ENCODE results near the gene IFT88. TPM values are rescaled to one million over a fixed set of nuclear protein-coding genes. Genes with fewer than 3 reads are reported as not detected.

IFT88 gene
- total RNA-seq, 1 donor from 2014 or later: 28.8 TPM

DNA sequence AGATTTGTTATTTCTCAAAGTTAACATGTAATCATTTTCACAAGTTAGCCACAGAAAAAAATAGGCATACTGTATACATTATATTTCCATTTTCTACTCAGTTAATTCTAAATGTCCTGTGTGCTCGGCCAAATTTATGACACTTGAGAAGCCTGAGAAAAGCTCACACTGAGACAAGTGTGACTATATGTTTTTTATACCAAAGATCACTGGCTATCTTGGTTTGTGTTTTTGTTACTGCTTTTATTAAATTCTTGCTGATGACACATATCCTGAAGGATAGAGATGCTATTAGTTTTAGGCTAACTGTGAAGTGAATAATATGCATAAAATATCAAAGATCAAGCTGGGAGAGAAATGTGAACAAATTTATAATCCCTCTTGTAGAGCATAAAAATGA lies 87.2 kb downstream of the IFT88 start:
- H3K4me3 Mint-ChIP-seq: no peak overlapping the region
- DNase-seq (ENCODE audit: low spot score in 2 of 2, unreplicated experiment in 2 of 2): no peak
- no peaks in the 10 kb centered on the region for H3K4me1 Mint-ChIP-seq
- H3K27ac Mint-ChIP-seq: no peak overlapping the region
- H3K27me3 Mint-ChIP-seq (ENCODE audit: low read depth): no peaks in the 10 kb centered on the region
- H3K36me3 Mint-ChIP-seq: peaks cover 25% of the 10 kb centered on the region
- H3K9me3 Mint-ChIP-seq: peaks cover 12% of the 10 kb centered on the region
- TF ChIP-seq, protein P1, sequence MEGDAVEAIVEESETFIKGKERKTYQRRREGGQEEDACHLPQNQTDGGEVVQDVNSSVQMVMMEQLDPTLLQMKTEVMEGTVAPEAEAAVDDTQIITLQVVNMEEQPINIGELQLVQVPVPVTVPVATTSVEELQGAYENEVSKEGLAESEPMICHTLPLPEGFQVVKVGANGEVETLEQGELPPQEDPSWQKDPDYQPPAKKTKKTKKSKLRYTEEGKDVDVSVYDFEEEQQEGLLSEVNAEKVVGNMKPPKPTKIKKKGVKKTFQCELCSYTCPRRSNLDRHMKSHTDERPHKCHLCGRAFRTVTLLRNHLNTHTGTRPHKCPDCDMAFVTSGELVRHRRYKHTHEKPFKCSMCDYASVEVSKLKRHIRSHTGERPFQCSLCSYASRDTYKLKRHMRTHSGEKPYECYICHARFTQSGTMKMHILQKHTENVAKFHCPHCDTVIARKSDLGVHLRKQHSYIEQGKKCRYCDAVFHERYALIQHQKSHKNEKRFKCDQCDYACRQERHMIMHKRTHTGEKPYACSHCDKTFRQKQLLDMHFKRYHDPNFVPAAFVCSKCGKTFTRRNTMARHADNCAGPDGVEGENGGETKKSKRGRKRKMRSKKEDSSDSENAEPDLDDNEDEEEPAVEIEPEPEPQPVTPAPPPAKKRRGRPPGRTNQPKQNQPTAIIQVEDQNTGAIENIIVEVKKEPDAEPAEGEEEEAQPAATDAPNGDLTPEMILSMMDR (IDR thresholded peaks at IDR 0.05; ENCODE audit: unreplicated experiment): no peak

DNA sequence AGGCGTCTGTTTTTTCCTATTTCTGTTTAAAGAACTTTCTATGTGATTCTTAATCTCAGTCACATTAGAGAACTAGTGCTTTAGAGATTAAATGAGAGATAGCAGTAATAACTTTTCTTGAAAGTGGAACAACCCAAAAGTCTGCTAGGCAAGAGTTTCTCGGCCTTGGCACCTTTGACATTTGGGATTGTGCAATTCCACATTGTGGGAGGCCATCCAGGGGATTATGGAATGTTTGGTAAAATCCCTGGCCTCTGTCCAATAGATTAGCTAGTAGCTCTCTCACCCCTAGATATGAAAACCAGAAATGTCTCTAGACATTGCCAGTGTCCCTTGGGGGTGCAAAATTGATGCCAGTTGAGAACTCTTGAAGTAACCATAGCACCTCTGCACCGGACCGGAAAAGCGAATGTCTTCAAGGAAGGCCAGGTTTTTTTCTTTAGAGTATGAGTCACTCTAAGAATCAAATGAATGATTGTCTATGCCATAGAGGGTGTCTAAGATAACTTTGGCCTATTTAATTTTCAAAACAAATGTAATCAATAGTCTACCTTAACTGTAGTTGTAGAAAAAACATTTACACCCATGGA lies 91.6 kb downstream of the IFT88 start:
- no peak overlapping the region for H3K27ac Mint-ChIP-seq
- no peaks in the 10 kb centered on the region for H3K27me3 Mint-ChIP-seq (ENCODE audit: low read depth)
- no peak for DNase-seq (ENCODE audit: low spot score in 2 of 2, unreplicated experiment in 2 of 2)
- H3K36me3 Mint-ChIP-seq: peaks cover 21% of the 10 kb centered on the region
- no peaks in the 10 kb centered on the region for H3K4me1 Mint-ChIP-seq
- TF ChIP-seq, protein P1 (IDR thresholded peaks at IDR 0.05; ENCODE audit: unreplicated experiment): no peak
- H3K4me3 Mint-ChIP-seq: no peak overlapping the region
- no peaks in the 10 kb centered on the region for H3K9me3 Mint-ChIP-seq

DNA sequence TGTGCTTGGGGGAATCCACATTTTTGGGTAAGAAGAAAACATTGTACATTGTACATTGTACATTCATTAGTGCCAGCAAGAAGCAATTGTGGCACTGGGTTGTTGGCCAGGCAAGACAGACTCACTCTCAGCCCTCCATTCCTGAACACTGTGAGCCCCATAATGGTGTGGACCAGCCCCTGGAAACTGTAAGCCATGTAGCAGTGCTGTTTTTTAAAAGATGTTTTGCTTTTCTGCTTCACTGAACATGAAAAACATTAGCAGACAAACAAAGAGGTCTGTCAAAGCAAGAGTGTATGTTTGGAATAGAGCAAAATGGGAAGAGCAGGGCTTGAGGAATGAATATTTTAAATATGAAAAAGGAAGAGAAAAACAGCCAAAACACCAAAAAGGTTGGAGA lies 97.4 kb downstream of the IFT88 start:
- DNase-seq (ENCODE audit: low spot score in 2 of 2, unreplicated experiment in 2 of 2): no peak
- Mint-ChIP-seq H3K4me3 (no peak overlapping the region), H3K27me3 (ENCODE audit: low read depth) (no peaks in the 10 kb centered on the region), H3K9me3 (no peaks in the 10 kb centered on the region), H3K27ac (no peak overlapping the region), H3K4me1 (no peaks in the 10 kb centered on the region), H3K36me3 (peaks cover 20% of the 10 kb centered on the region)
- TF ChIP-seq, protein P1 (IDR thresholded peaks at IDR 0.05; ENCODE audit: unreplicated experiment): no peak

DNA sequence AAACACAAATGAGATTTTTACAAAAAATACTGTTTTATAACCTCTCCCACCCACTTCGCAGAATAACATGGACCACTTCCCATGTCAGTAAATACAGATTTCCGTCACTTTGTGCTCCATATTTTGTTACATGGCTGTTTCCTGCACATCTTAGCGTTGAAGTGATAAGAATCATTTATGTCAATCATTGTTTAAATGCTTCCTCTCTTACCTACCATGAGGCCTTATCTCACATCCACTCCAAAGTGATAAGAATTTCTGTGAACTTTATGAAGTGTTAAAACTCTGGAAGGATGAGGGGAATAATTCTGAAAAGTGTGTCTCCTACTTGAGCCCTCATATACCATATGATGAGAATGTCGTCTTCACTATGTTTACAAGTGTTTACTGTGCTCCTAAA lies 100.0 kb downstream of the IFT88 start:
- Mint-ChIP-seq H3K27ac (no peak overlapping the region), H3K9me3 (no peaks in the 10 kb centered on the region), H3K27me3 (ENCODE audit: low read depth) (no peaks in the 10 kb centered on the region), H3K4me1 (no peaks in the 10 kb centered on the region), H3K36me3 (peaks cover 22% of the 10 kb centered on the region), H3K4me3 (no peak overlapping the region)
- TF ChIP-seq, protein P1 (IDR thresholded peaks at IDR 0.05; ENCODE audit: unreplicated experiment): no peak
- DNase-seq (ENCODE audit: low spot score in 2 of 2, unreplicated experiment in 2 of 2): no peak

DNA sequence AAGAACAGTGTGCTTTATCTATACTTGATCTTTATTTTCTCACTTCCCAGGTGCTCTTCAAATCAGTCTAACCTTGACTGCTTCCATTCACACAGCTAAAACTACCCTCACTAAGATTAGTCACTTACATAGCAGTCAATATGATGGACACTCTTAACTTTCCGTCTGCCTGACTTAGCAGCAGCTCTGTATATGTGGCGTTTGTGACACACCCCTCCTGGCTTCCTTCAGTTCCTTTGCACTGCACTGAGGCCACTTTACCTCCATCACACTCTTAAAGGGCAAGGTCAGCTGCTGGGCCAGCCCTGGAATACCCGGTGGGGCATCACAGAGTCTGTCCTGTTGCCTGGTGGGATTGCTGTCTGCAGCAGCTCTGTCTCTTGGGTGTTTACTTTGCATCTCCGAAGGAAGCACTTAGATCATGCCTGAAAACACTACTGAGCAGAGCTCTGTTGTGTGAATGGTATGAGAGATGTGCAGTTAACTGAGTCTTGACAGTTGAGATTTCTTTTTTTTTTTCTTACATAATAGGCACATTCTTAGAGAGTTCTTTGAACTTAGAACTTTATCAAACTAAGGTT lies 101.0 kb downstream of the IFT88 start:
- H3K9me3 Mint-ChIP-seq: no peaks in the 10 kb centered on the region
- no peaks in the 10 kb centered on the region for H3K4me1 Mint-ChIP-seq
- no peaks in the 10 kb centered on the region for H3K27me3 Mint-ChIP-seq (ENCODE audit: low read depth)

More for the DNA sequence above, 101.0 kb downstream of the IFT88 start:
- peaks cover 24% of the 10 kb centered on the region for H3K36me3 Mint-ChIP-seq
- TF ChIP-seq, protein P1 (IDR thresholded peaks at IDR 0.05; ENCODE audit: unreplicated experiment): no peak
- no peak overlapping the region for H3K27ac Mint-ChIP-seq
- no peak overlapping the region for H3K4me3 Mint-ChIP-seq
- no peak for DNase-seq (ENCODE audit: low spot score in 2 of 2, unreplicated experiment in 2 of 2)
